ENCODE measurements around the gene PRKD1. TPM values are rescaled to one million over a fixed set of nuclear protein-coding genes. Genes with fewer than 3 reads are reported as not detected.

PRKD1 gene
- total and polyA plus RNA-seq, 10 donors: 1.0 to 8.9 (median 4.5) TPM

DNA sequence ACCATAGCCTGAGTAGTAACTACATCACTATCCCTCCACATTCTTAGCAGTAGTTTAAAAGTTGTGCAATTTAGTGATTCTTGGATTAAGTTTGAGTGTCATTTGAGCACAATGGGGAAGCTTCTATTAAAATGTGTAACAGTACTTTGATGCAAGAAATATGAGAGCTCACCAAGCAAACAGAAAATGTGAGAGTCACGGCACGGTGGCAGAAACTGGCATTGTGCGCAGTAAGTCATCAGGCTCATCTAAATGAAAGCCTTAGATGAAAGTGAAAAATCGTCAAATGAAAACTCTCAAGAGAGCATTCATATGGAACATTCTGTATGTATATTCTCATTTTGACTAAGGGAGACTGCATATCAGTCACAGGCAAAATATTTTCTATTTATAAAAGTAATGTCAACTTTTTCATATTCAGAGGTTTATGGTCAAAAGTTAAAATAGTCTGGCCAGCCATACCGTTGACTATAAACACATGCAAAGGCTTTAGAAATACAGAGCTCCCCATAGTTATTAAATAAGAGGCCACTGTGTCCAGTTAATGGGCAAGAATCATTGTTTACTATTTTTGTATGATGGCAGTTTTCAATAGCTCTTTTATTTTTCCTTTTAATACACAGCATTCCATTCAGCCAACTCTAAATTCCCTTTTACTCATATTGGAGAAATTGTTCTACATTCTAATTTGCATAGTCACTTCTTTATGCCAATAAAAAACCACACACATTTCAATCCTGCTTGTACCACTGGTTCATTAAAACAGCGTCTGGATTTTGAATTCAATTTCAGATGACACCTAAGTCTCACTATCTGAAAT is 167.9 kb downstream of the PRKD1 start:
- H3K4me1 ChIP-seq: no peaks in the 10 kb centered on the region
- H3K27ac ChIP-seq: no peak overlapping the region
- H3K4me3 ChIP-seq: no peak overlapping the region
- H3K36me3 ChIP-seq: no peaks in the 10 kb centered on the region
- intact Hi-C loops (cut with DNase I; ENCODE audit: low total_unique reads): no loop called here
- H3K9me3 ChIP-seq: peaks cover 0 to 3% (median 0%) of the 10 kb centered on the region in 8 donors
- TF ChIP-seq, protein P1, sequence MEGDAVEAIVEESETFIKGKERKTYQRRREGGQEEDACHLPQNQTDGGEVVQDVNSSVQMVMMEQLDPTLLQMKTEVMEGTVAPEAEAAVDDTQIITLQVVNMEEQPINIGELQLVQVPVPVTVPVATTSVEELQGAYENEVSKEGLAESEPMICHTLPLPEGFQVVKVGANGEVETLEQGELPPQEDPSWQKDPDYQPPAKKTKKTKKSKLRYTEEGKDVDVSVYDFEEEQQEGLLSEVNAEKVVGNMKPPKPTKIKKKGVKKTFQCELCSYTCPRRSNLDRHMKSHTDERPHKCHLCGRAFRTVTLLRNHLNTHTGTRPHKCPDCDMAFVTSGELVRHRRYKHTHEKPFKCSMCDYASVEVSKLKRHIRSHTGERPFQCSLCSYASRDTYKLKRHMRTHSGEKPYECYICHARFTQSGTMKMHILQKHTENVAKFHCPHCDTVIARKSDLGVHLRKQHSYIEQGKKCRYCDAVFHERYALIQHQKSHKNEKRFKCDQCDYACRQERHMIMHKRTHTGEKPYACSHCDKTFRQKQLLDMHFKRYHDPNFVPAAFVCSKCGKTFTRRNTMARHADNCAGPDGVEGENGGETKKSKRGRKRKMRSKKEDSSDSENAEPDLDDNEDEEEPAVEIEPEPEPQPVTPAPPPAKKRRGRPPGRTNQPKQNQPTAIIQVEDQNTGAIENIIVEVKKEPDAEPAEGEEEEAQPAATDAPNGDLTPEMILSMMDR (IDR thresholded peaks at IDR 0.05 in 8 of 11, conservative IDR thresholded peaks at IDR 0.05 in 3 of 11): no peak
- TF ChIP-seq POLR2A (IDR thresholded peaks at IDR 0.05): no peak
- TF ChIP-seq POLR2AphosphoS5 (IDR thresholded peaks at IDR 0.05): no peak
- WGBS, 5 donors: 76 to 89% (median 81%) methylated on average over 6 of the region's 6 CpGs
- H3K27me3 ChIP-seq (replicated peaks in 1 of 7): no peaks in the 10 kb centered on the region
- no peak for DNase-seq

GRCh38 chr14:29757711-29758233 is 169.9 kb downstream of the PRKD1 start:
- 45 to 53% (median 47%) methylated on average over 3 of the region's 3 CpGs for WGBS, 5 donors
- no peaks in the 10 kb centered on the region for H3K27me3 ChIP-seq (replicated peaks in 1 of 7)
- no peaks in the 10 kb centered on the region for H3K9me3 ChIP-seq
- intact Hi-C loops (cut with DNase I; ENCODE audit: low total_unique reads): no loop called here
- no peak overlapping the region for H3K27ac ChIP-seq
- no peak overlapping the region for H3K4me3 ChIP-seq
- TF ChIP-seq, protein P1 (IDR thresholded peaks at IDR 0.05 in 8 of 11, conservative IDR thresholded peaks at IDR 0.05 in 3 of 11): no peak
- no peak for TF ChIP-seq POLR2AphosphoS5 (IDR thresholded peaks at IDR 0.05)
- no peak for TF ChIP-seq POLR2A (IDR thresholded peaks at IDR 0.05)
- H3K4me1 ChIP-seq: no peaks in the 10 kb centered on the region
- no peak for DNase-seq
- no peaks in the 10 kb centered on the region for H3K36me3 ChIP-seq

- WGBS, 5 donors: 72 to 83% (median 80%) methylated on average over 1 of the region's 1 CpG
Observed at GRCh38 chr14:29757188-29757680, 170.4 kb downstream of the PRKD1 start.

More at GRCh38 chr14:29757188-29757680, 170.4 kb downstream of the PRKD1 start:
- Histone ChIP-seq H3K36me3 (no peaks in the 10 kb centered on the region), H3K27me3 (replicated peaks in 1 of 7) (no peaks in the 10 kb centered on the region), H3K4me1 (no peaks in the 10 kb centered on the region), H3K4me3 (no peak overlapping the region), H3K27ac (no peak overlapping the region), H3K9me3 (no peaks in the 10 kb centered on the region)
- DNase-seq: no peak
- intact Hi-C loops (cut with DNase I; ENCODE audit: low total_unique reads): no loop called here
- TF ChIP-seq, protein P1 (IDR thresholded peaks at IDR 0.05 in 8 of 11, conservative IDR thresholded peaks at IDR 0.05 in 3 of 11): no peak
- TF ChIP-seq POLR2AphosphoS5 (IDR thresholded peaks at IDR 0.05): no peak
- no peak for TF ChIP-seq POLR2A (IDR thresholded peaks at IDR 0.05)

Measured in spleen (tissue), 11 donors.